H1 (cell line): ENCODE results near the gene COL26A1. TPM values are rescaled to one million over a fixed set of nuclear protein-coding genes. Genes with fewer than 3 reads are reported as not detected.

Experiments used
- CTCF ChIA-PET: fragments of 300-600 bp; sonication (Branson Sonifier 250); formaldehyde crosslinking; loops from one replicate; lab custom pipeline; 2021; ENCODE audit not compliant: partially characterized antibody; lab: Charles Lee
- POLR2A ChIA-PET: fragments of 300-600 bp; sonication (Branson Sonifier 250); formaldehyde crosslinking; loops from one replicate; lab custom pipeline; 2021; ENCODE audit warnings: inconsistent platforms; ENCODE audit not compliant: partially characterized antibody; lab: Charles Lee
- DNase-seq, 2 experiments: peaks; one replicate each; pipeline versions ENCODE4 v3.0.0 to v3.0.0-alpha.2; 2010 to 2022; ENCODE audit warnings: low spot score in 2 of 2, low read depth in 1 of 2, mixed read lengths in 1 of 2
- FAIRE-seq: peaks from 2 replicates; lab custom pipeline; 2011; peaks lifted over from hg19 to GRCh38; lab: Jason Lieb, UNC
- H2AFZ ChIP-seq: 2 replicates; pipeline ENCODE4 v1.8.1; 2012; ENCODE audit warnings: low read length, inconsistent platforms
- H2AK5ac ChIP-seq: 2 replicates; pipeline ENCODE4 v1.6.1; 2013; ENCODE audit warnings: low read depth, low read length
- H2BK120ac ChIP-seq: replicated peaks from 2 replicates; pipeline ENCODE3; 2013; ENCODE audit warnings: low read depth, low read length, inconsistent platforms
- H2BK12ac ChIP-seq: 2 replicates; pipeline ENCODE4 v1.6.1; 2013; ENCODE audit warnings: low read depth, low read length
- H2BK15ac ChIP-seq: 2 replicates; pipeline ENCODE4 v1.6.1; 2013; ENCODE audit warnings: low read length
- H2BK20ac ChIP-seq: 2 replicates; pipeline ENCODE4 v1.6.1; 2013; ENCODE audit warnings: low read length
- H2BK5ac ChIP-seq: 2 replicates; pipeline ENCODE4 v1.6.1; 2013; ENCODE audit warnings: low read depth, low read length
- H3K14ac ChIP-seq: 2 replicates; pipeline ENCODE4 v1.6.1; 2013; ENCODE audit warnings: inconsistent platforms; ENCODE audit not compliant: insufficient read length
- H3K18ac ChIP-seq: 2 replicates; pipeline ENCODE4 v1.6.1; 2013; ENCODE audit warnings: low read length; ENCODE audit errors: extremely low read depth
- H3K23ac ChIP-seq: 2 replicates; pipeline ENCODE4 v1.6.1; 2013; ENCODE audit warnings: inconsistent platforms; ENCODE audit not compliant: insufficient read length
- H3K23me2 ChIP-seq: 2 replicates; pipeline ENCODE4 v1.6.1; 2013; ENCODE audit warnings: low read depth, low read length
- H3K27ac ChIP-seq: 2 replicates; pipeline ENCODE4 v1.6.1; 2011; ENCODE audit warnings: low read depth, low read length, inconsistent platforms
- H3K27me3 ChIP-seq, 4 experiments: replicated peaks in 1 of 4; 1 replicate in 1 of 4; 2 replicates in 3 of 4; pipeline versions ENCODE4 v1.6.1 to v1.8.1; 2011 to 2013; ENCODE audit warnings: low read length in 3 of 4, mild to moderate bottlenecking in 3 of 4, inconsistent platforms in 2 of 4, mixed read lengths in 2 of 4, moderate library complexity in 1 of 4; ENCODE audit not compliant: control insufficient read depth in 3 of 4, insufficient read depth in 3 of 4; ENCODE audit errors: extremely low read depth in 1 of 4
- H3K36me3 ChIP-seq, 4 experiments: 2 replicates each; pipeline versions ENCODE4 v1.6.1 to v1.8.1; 2011 to 2013; ENCODE audit warnings: mild to moderate bottlenecking in 4 of 4, low read length in 3 of 4, moderate library complexity in 2 of 4, control low read depth in 1 of 4, inconsistent platforms in 1 of 4; ENCODE audit not compliant: insufficient read depth in 4 of 4, control insufficient read depth in 2 of 4
- H3K4ac ChIP-seq: replicated peaks from 2 replicates; pipeline ENCODE3; 2013; ENCODE audit warnings: low read length, low read depth, mixed read lengths, inconsistent platforms; ENCODE audit not compliant: insufficient read length
- H3K4me1 ChIP-seq, 4 experiments: replicated peaks in 1 of 4; 1 replicate in 1 of 4; 2 replicates in 3 of 4; pipeline versions ENCODE4 v1.6.1 to v1.8.1; 2011 to 2013; ENCODE audit warnings: low read length in 3 of 4, inconsistent platforms in 2 of 4, mixed read lengths in 1 of 4; ENCODE audit not compliant: insufficient read depth in 4 of 4, control insufficient read depth in 3 of 4
- H3K4me2 ChIP-seq, 2 experiments: 2 replicates each; pipeline versions ENCODE4 v1.6.1 to v1.8.1; 2011 to 2013; ENCODE audit warnings: low read depth in 2 of 2, low read length in 2 of 2, control low read depth in 1 of 2, inconsistent platforms in 1 of 2, mild to moderate bottlenecking in 1 of 2; ENCODE audit not compliant: insufficient read depth in 1 of 2
- H3K4me3 ChIP-seq, 4 experiments: fragments of 200-600, 300-600 bp in 1 of 4; sonication (generic), shearing (Covaris generic), sonication (Bioruptor Twin) in 1 of 4; 2 replicates each; pipeline versions ENCODE4 v1.5.1 to v1.8.1; 2011 to 2016; ENCODE audit warnings: low read length in 4 of 4, low read depth in 3 of 4, control low read depth in 2 of 4, inconsistent platforms in 2 of 4, mild to moderate bottlenecking in 2 of 4, mixed read lengths in 1 of 4, moderate library complexity in 1 of 4; ENCODE audit not compliant: insufficient read depth in 2 of 4; ENCODE audit errors: extremely low read depth in 1 of 4
- H3K56ac ChIP-seq: replicated peaks from 2 replicates; pipeline ENCODE3; 2013; ENCODE audit warnings: low read depth, mild to moderate bottlenecking, mixed read lengths, low read length, inconsistent platforms; ENCODE audit not compliant: insufficient read length
- H3K79me1 ChIP-seq: 2 replicates; pipeline ENCODE4 v1.6.1; 2013; ENCODE audit warnings: low read depth, low read length, control low read depth
- H3K79me2 ChIP-seq, 2 experiments: 2 replicates each; pipeline versions ENCODE4 v1.6.1 to v1.8.1; 2012 to 2013; ENCODE audit warnings: low read length in 2 of 2, mild to moderate bottlenecking in 2 of 2, inconsistent platforms in 1 of 2; ENCODE audit not compliant: insufficient read depth in 2 of 2, control insufficient read depth in 1 of 2
- H3K9ac ChIP-seq, 4 experiments: replicated peaks in 1 of 4; 1 replicate in 1 of 4; 2 replicates in 3 of 4; pipeline versions ENCODE4 v1.6.1 to v1.8.1; 2011 to 2013; ENCODE audit warnings: low read depth in 3 of 4, low read length in 3 of 4, control low read depth in 2 of 4, mild to moderate bottlenecking in 2 of 4, moderate library complexity in 2 of 4, inconsistent platforms in 1 of 4; ENCODE audit errors: extremely low read depth in 1 of 4
- H3K9me3 ChIP-seq, 2 experiments: 2 replicates each; pipeline versions ENCODE4 v1.6.1 to v1.8.1; 2012 to 2013; ENCODE audit warnings: mild to moderate bottlenecking in 2 of 2, moderate library complexity in 2 of 2, control low read depth in 1 of 2, inconsistent platforms in 1 of 2, low read depth in 1 of 2, low read length in 1 of 2, mixed read lengths in 1 of 2; ENCODE audit not compliant: insufficient read depth in 2 of 2
- H4K20me1 ChIP-seq, 2 experiments: replicated peaks in 1 of 2; 2 replicates each; pipeline versions ENCODE3 to v1.8.1; 2011 to 2013; ENCODE audit warnings: inconsistent platforms in 2 of 2, low read length in 2 of 2, mild to moderate bottlenecking in 1 of 2; ENCODE audit not compliant: insufficient read depth in 2 of 2, control insufficient read depth in 1 of 2
- H4K5ac ChIP-seq: 2 replicates; pipeline ENCODE4 v1.6.1; 2013; ENCODE audit warnings: low read length, low read depth, mixed read lengths, inconsistent platforms; ENCODE audit not compliant: insufficient read length
- H4K8ac ChIP-seq: 2 replicates; pipeline ENCODE4 v1.8.0; 2013; ENCODE audit warnings: mild to moderate bottlenecking, moderate library complexity, low read length, inconsistent platforms; ENCODE audit not compliant: insufficient read depth; ENCODE audit errors: extremely low read depth
- H4K91ac ChIP-seq: replicated peaks from 2 replicates; pipeline ENCODE3; 2013; ENCODE audit warnings: low read length, mixed read lengths, inconsistent platforms; ENCODE audit not compliant: insufficient read length
- BRCA1 ChIP-seq: IDR thresholded peaks from 2 replicates; pipeline ENCODE4 v1.6.1; 2012; ENCODE audit warnings: low read depth, low read length, improper control_type of control experiment
- CBX5 ChIP-seq: fragments of 300-800, 300-1000 bp; sonication (generic); IDR thresholded peaks from 2 replicates; pipeline ENCODE4 v1.7.1; 2016; ENCODE audit warnings: antibody characterized with exemption, low read length, low read depth
- CTCF ChIP-seq, 3 experiments: IDR thresholded peaks; 1 replicate in 2 of 3; 2 replicates in 1 of 3; pipeline versions ENCODE4 v1.5.1 to v1.6.1; 2011; ENCODE audit warnings: low read length in 3 of 3, mild to moderate bottlenecking in 3 of 3, inconsistent platforms in 2 of 3, low read depth in 1 of 3, moderate library complexity in 1 of 3; ENCODE audit not compliant: insufficient read depth in 1 of 3; ENCODE audit errors: control extremely low read depth in 1 of 3
- JUN ChIP-seq: IDR thresholded peaks from 2 replicates; pipeline ENCODE4 v1.6.1; 2011; ENCODE audit warnings: low read depth, mild to moderate bottlenecking, improper control_type of control experiment, low read length
- SIN3A ChIP-seq, 2 experiments: IDR thresholded peaks in 1 of 2; conservative IDR thresholded peaks in 1 of 2; 2 replicates each; pipeline ENCODE4 v1.6.1; 2011 to 2012; ENCODE audit warnings: low read length in 2 of 2, improper control_type of control experiment in 1 of 2, low read depth in 1 of 2, mild to moderate bottlenecking in 1 of 2
- SIX5 ChIP-seq: IDR thresholded peaks from 2 replicates; pipeline ENCODE4 v1.6.1; 2011; ENCODE audit warnings: mild to moderate bottlenecking, low read depth, low read length
- ZNF274 ChIP-seq: IDR thresholded peaks from 2 replicates; pipeline ENCODE4 v1.7.0; 2012; ENCODE audit warnings: low read length, borderline replicate concordance; ENCODE audit errors: extremely low read depth
- WGBS, 2 experiments: shearing (Covaris generic) in 1 of 2; methylation state at CpG; one replicate each; pipeline versions ENCODE4 v1.1.6 to v1.1.7; 2013 to 2015; ENCODE audit warnings: low lambda C conversion rate in 2 of 2, mixed read lengths in 2 of 2, inconsistent platforms in 1 of 2, low coverage in 1 of 2, missing lambda C conversion rate in 1 of 2; ENCODE audit not compliant: insufficient replicate concordance in 2 of 2, insufficient coverage in 1 of 2, insufficient read length in 1 of 2; ENCODE audit errors: extremely low coverage in 1 of 2, missing lambda C conversion rate in 1 of 2; 5-methylcytosine and 5-hydroxymethylcytosine counted together
- polyA plus RNA-seq, 7 experiments: library from polyadenylated mRNA; depleted of rRNA in 3 of 7; stranded (reverse) in 5 of 7; unstranded in 2 of 7; fragments of >200 nt in 5 of 7; fragments of 200-250 nt in 2 of 7; gene quantifications; 1 replicate in 5 of 7; 2 replicates in 1 of 7; 4 replicates in 1 of 7; pipeline versions ENCODE4 v1.2.1 to v1.2.3, GENCODE V29; 2011 to 2013; ENCODE audit warnings: missing spikeins in 2 of 7, mixed read lengths in 2 of 7
- total RNA-seq: library from RNA; stranded (reverse); fragmentation: NEBNext Ultra II Directional; extraction: Animal tissue kit (Norgen Biotek cat#: 25700); gene quantifications from 2 replicates; pipeline ENCODE4 v1.2.1, GENCODE V29; 2021

COL26A1 gene
- total and polyA plus RNA-seq, 2 of the 8 experiments (the other 6 are each of a cell fraction or from before 2014, with no cell fraction given): 51.1 to 68.8 TPM

- H2AFZ ChIP-seq: no peak overlapping the region
- ChIA-PET CTCF (interaction anchor here (0.8 to 3.8 kb wide), 6 partner anchors 10 to 45 kb away, joined by 3 to 24 read pairs (median 3); no protein-coding TSS in a partner anchor), POLR2A (interaction anchor here (1.7 kb wide), 2 partner anchors 16 to 17 kb away, joined by 5 to 6 read pairs; no protein-coding TSS in a partner anchor)
- H3K23me2 ChIP-seq: peaks cover 10% of the 10 kb centered on the region; the same call in 1 of the 2 replicates
- H3K4me2 ChIP-seq: no peak overlapping the region
- no peak overlapping the region for H3K4me3 ChIP-seq
- WGBS, 2 experiments: 81% methylated on average over 9 of the region's 9 CpGs; no CpG with 5 or more reads in 1 of the 2 experiments
- H3K79me1 ChIP-seq: no peaks in the 10 kb centered on the region
- H2BK12ac ChIP-seq: no peak overlapping the region
- no peaks in the 10 kb centered on the region for H3K27me3 ChIP-seq
- no peak overlapping the region for H2AK5ac ChIP-seq
- no peak overlapping the region for H2BK120ac ChIP-seq
- no peak for FAIRE-seq
- H3K18ac ChIP-seq: no peak overlapping the region
- H4K20me1 ChIP-seq: peaks cover 0 to 2% of the 10 kb centered on the region in 2 experiments
- H3K36me3 ChIP-seq: no peaks in the 10 kb centered on the region
- DNase-seq: no peak
- no peak overlapping the region; the same call in 1 of the 2 replicates for H2BK5ac ChIP-seq
- H3K4ac ChIP-seq: no peak overlapping the region
- H4K5ac ChIP-seq: no peak overlapping the region
- no peaks in the 10 kb centered on the region for H3K9me3 ChIP-seq
- H4K91ac ChIP-seq: no peak overlapping the region
- no peaks in the 10 kb centered on the region; a peak in 1 of 7 replicates for H3K4me1 ChIP-seq
- H3K56ac ChIP-seq: no peak overlapping the region
- no peak overlapping the region for H2BK20ac ChIP-seq
- H3K27ac ChIP-seq: no peak overlapping the region
- H4K8ac ChIP-seq: no peak overlapping the region
- no peak overlapping the region for H3K9ac ChIP-seq
- H2BK15ac ChIP-seq: no peak overlapping the region
- no peak overlapping the region for H3K14ac ChIP-seq
- no peak overlapping the region for H3K23ac ChIP-seq
- no peaks in the 10 kb centered on the region for H3K79me2 ChIP-seq
- TF ChIP-seq BRCA1 (no peak), CBX5 (no peak), ZNF274 (no peak), CTCF (IDR thresholded peaks at IDR 0.05; ENCODE audit: control extremely low read depth in 1 of 3, insufficient read depth in 1 of 3, low read depth in 1 of 3, low read length in 3 of 3) (no peak), SIN3A (conservative IDR thresholded peaks at IDR 0.05 in 1 of 2, IDR thresholded peaks at IDR 0.05 in 1 of 2; ENCODE audit: low read depth in 1 of 2, low read length in 2 of 2) (no peak), JUN (no peak), SIX5 (no peak)
Observed at GRCh38 chr7:101557978-101558741, 195.5 kb downstream of the COL26A1 start.
